Right renal cortex interstitium (tissue), 3 donors: ENCODE measurements around the gene MCU. TPM values are rescaled to one million over a fixed set of nuclear protein-coding genes. Genes with fewer than 3 reads are reported as not detected.
A peak's percentile ranks its signal among the peaks of the same experiment; 100 is the strongest.
"Not testable (repeated sequence)": the region's sequence is repeated elsewhere in the genome, so short reads cannot be mapped to it uniquely, and the experiment has no call there.

Experiments used
- DNase-seq, 3 donors: peaks; one replicate each; pipeline ENCODE4 v3.0.0-alpha.2; 2013; ENCODE audit warnings: low read depth in 3 of 3, low spot score in 2 of 3
- polyA plus RNA-seq, 3 donors: library from polyadenylated mRNA; unstranded; fragments of 120-200 nt; gene quantifications; one replicate each; pipeline ENCODE4 v1.2.1, GENCODE V29; 2013; ENCODE audit not compliant: insufficient read length in 3 of 3

Gene MCU
- polyA plus RNA-seq, 3 donors: 48.4 to 55.1 (median 50.3) TPM

DNA sequence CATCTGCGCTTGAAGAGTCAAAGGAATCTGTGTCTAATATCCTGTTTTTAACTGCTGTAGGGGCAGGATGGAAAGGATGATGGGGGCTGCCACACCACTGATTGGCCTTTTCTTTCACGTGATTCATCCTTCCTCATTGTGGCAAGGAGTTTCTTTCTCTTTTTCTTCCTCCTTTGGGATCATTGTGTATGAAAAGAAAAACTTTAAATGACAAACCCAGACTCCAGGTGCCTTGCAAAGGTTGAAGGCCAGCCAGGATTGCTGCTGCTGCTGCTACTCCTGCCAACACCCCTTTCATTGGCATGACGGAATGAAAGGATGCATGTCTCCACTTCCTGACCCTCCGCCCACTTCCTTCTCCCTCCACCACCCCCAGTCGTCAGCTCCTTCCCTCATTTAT lies 195.1 kb downstream of the MCU start:
- DNase-seq: no peak

DNA sequence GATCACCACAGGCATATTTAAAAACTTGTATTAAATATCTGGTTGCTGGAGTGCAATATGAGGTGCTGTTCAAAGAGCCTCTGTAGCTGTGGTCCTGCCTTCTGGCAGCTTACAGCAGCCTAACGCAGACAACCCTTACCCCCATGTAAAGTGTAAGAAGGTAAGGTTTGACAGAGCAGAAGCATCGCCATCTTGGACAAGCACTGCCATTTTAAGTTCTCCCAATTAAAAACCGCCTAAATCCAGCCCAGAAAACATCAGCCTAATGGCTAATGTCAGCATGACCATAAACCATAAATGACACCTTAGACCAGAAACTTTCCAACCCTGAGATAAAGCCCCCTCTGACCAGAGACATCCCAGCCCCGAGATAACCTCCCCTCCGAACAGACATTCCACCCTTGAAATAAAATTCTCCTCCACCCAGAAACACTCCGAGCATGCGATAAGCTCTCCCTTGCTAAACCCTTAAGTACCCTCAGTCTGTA lies 196.3 kb downstream of the MCU start:
- no peak for DNase-seq

DNA sequence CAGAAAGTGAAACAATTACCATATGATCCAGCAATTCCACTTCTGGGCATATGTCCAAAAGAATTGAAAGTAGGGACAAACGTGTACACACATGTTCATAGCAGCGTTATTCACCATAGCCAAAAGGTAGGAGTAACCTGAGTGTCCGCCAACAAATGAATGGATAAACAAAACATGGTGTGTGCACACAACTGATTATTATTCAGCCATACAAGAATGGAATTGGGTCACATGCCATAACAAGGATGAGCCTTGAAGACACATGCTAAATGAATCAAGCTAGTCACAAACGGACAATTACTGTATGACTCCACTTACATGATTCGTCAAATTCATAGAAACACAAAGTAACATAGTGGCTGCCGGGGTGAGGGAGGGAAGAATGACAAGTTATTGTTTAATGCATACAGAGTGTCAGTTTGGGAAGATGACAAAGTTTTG lies 197.5 kb downstream of the MCU start:
- no peak for DNase-seq

DNA sequence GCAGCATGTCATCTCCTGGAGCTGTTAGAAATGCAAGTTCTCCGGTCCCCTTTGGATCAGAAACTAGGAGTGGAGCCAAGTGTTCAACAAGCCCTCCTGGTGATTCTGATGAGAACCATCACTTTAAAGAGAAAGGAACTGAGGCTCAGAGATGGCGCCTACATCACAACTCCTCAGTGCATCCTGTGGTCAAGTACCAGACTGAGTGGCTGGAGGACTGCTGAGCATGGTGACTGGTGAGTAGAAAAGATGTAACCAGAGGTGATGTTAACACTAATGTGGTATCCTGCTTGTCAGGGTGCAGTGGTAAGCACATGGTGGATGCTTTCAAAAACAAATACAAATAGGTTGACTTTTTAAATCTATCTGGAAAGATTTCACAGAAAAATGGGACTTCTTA lies 198.1 kb downstream of the MCU start:
- no peak for DNase-seq

DNA sequence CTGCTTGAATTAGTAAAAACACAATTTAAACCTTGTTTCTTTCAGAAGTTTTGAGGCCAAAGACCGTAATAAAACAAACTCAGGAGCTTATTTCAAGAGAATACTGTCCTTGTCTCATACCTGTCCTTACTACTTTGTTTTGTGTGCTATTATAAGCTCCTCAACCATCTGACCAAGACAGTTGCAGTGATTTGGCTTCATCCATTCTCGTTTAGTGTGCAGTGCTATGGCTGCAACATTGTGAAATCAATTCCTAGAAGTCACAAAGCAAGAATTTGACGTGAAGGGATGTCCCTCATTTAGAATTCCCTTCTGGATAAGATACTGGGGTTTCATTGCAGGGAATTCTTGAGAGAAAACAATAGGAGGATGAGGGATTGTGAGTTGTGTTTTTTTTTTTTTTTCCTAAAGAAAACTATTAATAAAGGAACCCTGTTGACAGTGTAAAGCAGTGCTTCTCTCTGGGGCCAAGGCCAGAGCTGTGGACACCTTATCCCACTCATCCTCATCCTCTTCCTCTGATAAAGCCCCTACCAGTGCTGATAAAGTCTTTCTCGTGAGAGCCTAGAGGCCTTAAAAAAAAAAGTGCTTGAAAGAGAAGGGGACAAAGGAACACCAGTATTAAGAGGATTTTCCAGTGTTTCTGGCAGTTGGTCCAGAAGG lies 201.3 kb downstream of the MCU start, which contains the start of gene OIT3:
Gene OIT3, plus strand, starts transcription at position 604 of the 663 bp plus-strand sequence. CDS start 60 bp downstream, outside the sequence.
- DNase-seq: no peak

DNA sequence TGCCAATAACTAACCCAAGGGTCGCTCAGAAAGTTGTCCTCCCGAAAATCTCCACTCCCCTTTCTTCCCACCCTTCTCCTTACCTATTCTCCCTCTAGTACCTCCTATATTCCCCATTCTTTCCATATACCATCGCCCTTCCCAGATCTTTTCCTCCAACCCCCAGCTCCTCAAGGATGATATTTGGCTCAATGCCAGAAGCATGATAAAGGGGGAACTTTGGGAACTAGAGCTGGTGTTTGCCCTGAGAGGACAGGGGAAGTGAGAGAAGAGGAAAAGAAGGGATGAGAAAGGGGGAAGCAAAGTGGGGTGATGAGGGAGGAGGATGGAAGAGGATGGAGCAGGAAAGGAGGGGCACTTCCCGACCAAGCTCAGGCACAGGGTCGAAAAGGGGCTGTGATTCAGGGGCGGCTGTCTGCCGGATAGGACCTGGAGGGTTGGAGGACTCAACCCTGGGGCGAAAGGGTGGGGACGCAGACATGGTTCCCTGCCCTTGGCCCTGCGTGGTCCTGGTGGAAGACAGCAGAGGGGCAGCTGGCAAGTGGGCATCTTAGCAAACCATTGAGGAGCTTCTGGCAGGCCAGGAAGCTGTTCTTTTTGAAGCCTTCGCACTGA lies 203.4 kb downstream of the MCU start:
- no peak for DNase-seq

DNA sequence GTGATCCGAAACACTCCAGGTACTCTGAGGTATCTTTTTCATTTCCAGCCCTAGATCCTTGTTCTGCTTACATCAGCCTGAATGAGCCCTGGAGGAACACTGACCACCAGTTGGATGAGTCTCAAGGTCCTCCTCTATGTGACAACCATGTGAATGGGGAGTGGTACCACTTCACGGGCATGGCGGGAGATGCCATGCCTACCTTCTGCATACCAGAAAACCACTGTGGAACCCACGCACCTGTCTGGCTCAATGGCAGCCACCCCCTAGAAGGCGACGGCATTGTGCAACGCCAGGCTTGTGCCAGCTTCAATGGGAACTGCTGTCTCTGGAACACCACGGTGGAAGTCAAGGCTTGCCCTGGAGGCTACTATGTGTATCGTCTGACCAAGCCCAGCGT lies 206.7 kb downstream of the MCU start:
- DNase-seq: no peak

DNA sequence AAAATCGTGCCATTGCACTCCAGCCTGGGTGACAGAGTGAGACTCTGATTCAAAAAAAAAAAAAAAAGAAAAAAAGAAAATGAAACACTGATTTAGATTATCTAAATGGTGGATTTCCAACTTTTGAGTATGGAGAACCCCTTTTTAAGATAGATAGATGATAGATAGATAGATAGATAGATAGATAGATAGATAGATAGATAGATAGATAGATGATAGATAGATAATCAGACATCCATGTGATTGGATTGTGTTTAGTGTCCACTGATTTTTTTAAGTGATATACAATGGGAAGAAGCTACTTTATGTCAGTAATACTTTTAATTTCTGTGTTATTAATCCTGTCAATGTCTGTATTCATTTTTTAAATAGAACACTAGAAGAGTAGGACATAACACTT lies 207.6 kb downstream of the MCU start:
- DNase-seq: no peak

DNA sequence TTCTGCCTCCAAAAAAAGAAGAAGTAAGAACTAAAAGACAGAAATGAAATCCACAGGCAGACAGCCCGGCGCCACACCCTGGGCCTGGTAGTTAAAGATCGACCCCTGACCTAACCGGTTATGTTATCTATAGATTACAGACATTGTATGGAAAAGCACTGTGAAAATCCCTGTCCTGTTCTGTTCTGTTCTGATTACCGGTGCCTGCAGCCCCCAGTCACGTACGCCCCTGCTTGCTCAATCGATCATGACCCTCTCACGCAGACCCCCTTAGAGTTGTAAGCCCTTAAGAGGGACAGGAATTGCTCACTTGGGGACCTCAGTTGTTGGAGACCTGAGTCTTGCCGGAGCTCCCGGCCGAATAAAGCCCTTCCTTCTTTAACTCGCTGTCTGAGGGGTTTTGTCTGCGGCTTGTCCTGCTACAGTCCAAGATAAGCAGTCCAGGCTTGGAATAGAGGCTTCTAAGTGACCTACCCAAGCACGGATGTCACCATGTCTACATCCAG lies 212.1 kb downstream of the MCU start:
- DNase-seq: not testable (repeated sequence)

DNA sequence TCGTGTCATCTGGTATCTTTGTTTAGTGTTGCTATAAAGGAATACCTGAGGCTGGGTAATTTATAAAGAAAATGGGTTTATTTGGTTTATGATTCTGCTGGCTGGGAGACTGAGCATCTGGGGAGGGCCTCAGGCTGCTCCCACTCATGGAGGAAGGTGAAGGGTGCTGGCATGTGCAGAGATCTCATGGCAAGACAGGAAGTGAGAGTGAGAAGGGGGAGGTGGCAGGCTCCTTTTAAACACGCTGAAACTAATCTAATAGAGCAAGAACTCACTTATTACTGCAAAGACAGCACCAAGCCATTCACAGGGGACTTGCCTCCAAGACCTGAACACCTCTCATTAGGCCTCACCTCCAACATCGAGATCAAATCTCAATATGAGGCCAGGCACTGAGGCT lies 212.9 kb downstream of the MCU start:
- DNase-seq: no peak

DNA sequence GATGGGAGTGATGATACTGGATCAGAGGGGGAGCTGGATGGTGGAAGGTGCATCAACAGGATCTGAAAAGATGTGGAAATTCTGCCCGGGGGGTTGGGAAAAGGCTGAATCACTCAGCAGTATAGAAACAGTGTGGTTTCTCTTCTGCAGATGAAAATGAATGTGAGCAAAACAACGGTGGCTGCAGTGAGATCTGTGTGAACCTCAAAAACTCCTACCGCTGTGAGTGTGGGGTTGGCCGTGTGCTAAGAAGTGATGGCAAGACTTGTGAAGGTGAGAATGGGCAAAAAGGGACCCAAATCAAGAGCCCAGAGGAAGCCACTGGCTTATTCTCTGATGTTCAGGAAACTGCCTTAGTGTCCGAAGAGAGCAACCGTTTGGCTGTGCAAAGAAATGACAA lies 214.5 kb downstream of the MCU start:
- DNase-seq: no peak

DNA sequence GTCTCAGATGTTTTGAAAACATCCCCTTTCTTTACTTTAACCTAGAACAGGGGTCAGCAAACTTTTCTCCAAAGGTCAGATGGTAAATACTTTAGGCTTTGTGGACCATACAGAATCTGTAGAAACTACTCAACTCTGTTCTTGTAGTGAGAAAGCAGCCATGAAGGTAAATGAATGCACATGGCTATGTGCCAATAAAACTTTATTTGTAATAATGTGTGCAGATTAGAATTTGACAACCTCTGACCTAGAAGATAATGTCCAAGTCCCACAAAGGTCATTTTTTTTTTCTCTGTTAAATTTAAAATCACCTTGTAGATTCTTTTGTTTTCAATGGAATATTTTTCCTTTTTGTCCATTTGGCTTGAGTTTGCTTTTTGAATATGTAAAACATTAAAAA lies 218.8 kb downstream of the MCU start:
- DNase-seq: no peak

DNA sequence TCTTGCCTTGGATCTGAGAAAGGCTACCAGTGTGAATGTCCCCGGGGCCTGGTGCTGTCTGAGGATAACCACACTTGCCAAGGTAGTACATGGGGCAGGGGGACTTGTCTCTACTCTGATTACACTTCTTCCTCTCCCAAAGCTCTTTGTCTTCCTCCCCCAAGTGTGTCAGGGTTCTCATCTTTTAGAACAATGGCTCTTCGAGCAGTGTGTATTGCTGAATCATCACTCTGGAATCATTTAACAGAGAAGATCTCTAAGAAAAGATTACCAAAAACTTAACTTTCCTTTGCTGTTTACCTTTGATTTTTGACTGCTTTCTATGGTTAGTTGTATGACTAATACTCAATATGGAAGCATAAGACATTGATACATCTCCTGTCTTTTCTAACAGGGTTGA lies 219.8 kb downstream of the MCU start:
- DNase-seq: no peak

DNA sequence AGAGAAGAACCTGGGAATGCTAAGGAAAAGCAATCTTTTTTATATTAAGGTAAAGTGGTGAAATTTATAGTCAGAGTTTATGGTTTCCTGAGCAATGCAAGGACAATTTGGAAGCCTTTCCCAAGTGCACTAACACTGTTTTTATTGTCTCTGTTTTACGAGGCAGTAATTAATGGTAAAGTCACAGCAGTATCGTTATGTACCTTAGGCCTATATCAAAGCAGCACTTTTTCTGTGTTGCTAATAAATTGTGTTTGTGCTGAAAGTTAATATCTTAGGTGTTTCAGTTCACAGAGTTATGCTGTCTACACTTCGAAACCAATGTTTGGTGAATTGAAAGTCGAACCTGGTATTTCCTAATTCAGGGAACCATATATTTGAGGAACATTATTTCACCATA lies 220.8 kb downstream of the MCU start:
- peak in 2 of 3 donors; percentile 3 to 15 for DNase-seq

DNA sequence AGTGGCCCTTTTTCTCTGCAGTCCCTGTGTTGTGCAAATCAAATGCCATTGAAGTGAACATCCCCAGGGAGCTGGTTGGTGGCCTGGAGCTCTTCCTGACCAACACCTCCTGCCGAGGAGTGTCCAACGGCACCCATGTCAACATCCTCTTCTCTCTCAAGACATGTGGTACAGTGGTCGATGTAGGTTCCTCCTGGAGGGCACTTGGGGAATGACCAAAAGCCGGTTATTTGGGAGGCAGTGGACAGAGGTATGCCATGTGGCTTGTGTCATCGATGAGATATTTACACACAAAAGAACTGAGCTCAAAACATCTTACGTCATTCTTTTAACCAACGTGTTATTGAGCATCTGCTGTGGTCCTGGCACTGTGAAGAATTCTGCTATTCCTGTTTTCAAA lies 221.3 kb downstream of the MCU start:
- DNase-seq: no peak

DNA sequence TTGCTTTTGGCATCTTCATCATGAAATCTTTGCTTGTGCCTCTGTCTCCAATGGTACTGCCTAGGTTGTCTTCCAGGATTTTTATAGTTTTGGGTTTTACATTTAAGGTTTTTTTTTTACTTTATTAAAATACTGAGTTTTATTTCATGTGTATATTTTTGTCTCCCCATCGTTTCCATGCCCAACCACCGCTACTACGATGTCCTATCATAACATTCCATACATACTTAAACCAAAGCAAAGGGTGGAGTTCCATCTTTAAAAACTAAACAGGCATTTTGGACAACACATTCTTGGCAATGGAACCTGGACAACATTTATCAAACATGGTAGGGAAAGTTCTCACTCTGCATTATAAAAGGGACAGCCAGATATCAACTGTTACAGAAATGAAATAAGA lies 225.3 kb downstream of the MCU start:
- DNase-seq: not testable (repeated sequence)

DNA sequence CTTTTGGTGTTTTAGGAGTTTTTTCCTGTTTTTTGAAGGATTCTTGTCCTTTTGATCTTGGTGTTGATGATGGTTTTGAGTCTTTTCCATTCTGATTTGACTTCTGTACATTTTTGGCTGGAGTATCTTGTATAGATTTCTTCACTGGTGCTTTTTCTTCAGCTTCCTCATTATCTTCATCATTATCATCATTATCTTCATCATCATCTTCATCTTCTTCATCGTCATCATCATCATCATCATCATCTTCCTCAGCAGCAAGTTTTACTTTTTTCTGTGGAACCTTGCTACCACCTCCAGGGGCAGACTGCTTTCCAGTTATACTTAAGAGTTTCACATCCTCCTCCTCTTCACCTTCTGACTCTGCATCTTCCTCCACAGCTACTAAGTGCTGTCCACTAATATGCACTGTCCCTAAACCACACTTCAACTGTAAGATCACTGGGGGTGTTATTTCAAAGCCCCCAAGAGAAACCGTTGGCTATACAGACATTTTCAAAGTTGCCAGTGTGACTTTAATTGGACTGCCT lies 225.9 kb downstream of the MCU start:
- DNase-seq: not testable (repeated sequence)

DNA sequence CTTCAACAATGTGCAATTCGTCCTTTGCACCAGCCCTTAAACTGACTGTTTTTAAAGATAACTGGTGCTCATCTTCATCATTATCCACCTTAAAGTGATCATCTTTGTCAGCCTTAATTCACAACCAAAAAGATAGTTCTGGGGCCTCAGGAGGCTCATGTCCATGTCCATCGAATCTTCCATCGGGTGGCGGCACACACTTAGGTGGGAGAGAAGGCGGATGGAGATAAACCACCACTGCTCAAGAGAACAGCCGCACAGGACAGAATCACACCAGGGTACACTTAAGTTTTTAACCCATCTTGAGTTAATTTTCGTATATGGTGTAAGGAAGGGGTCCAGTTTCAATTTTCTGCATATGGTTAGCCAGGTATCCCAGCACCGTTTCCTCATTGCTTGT lies 226.4 kb downstream of the MCU start:
- no peak for DNase-seq

DNA sequence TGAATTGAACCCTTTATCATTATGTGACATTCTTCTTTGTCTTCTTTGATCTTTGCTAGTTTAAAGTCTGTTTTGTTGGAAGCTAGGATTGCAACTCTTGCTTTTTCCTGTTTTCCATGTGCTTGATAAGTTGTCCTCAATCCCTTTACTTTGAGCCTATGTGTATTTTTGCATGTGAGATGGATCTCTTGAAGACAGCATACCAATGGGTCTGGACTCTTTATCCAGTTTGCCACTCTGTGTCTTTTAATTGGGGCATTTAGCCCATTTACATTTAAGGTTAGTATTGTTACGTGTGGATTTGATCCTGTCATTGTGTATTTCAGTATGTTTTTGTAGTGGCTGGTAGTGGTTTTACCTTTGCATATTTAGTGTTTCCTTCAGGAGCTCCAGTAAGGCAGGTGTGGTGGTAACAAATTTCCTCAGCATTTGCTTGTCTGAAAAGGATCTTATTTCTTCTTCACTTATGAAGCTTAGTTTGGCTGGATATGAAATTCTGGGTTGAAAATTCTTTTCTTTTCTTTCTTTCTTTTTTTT lies 229.3 kb downstream of the MCU start:
- not testable (repeated sequence) for DNase-seq

DNA sequence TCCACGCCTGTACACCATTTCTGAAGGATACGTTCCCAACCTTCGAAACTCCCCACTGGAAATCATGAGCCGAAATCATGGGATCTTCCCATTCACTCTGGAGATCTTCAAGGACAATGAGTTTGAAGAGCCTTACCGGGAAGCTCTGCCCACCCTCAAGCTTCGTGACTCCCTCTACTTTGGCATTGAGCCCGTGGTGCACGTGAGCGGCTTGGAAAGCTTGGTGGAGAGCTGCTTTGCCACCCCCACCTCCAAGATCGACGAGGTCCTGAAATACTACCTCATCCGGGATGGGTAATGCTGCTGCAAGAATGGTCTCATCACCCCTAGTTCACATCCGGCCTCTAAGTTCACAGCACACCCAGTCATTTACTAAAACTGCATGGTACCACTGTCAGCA lies 232.4 kb downstream of the MCU start:
- no peak for DNase-seq

DNA sequence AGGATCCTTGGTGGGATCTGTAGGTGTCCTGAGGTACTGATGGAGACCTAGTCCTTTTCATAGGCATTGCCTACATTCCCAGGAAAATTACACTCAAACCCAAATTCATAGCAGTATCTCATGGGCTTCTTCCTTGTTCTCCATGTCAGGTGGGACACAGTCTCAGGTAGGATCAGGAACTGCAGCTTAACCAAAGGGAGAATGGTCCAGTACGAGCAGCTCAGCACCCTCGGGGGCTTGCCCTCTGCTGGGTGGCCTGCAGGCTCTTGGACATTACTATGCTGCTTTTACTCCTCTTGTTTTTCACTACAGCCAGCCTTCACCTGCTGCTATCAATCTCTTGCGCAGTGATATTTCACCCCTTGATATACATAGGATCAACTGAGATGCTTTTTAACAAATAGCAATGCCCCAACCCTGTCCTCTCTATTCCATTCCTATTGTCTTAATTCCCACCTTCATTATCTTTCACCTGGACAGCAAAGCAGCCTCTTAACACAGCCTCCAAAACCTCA lies 234.1 kb downstream of the MCU start:
- no peak for DNase-seq
